ENCODE data around the gene RXRA. TPM values are rescaled to one million over a fixed set of nuclear protein-coding genes. Genes with fewer than 3 reads are reported as not detected.

RXRA gene
- total RNA-seq, 1 donor from 2014 or later, result 129 TPM

GRCh38 chr9:134336228-134336627 is 10.0 kb downstream of the RXRA start:
- DNase-seq (ENCODE audit: low spot score), result no peak

- DNase-seq (ENCODE audit: low spot score), result no peak
Measured at GRCh38 chr9:134336924-134337323, 10.7 kb downstream of the RXRA start.

DNA sequence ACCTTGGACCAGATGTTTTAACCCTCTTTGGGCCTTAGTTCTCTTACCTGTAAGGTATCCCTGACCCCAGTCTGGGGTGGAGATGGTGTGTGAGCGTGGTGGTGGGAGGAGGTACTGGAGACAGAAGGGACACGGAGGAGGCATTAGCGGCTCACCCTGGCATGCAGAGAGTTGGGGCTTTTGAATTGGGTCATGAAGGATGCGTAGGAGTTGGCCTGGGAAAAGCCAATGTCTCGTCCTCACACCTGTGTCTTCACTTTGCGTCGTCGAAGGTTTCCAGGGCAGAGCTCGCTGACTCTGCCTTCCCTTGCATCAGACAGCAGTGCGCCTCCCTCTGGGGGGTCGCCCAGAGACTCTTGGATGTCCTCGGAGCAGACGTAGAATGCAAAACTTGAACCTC is 11.2 kb downstream of the RXRA start:
- no peak for DNase-seq (ENCODE audit: low spot score)

- no peak for DNase-seq (ENCODE audit: low spot score)
Measured at GRCh38 chr9:134338394-134339182, 12.3 kb downstream of the RXRA start.

DNA sequence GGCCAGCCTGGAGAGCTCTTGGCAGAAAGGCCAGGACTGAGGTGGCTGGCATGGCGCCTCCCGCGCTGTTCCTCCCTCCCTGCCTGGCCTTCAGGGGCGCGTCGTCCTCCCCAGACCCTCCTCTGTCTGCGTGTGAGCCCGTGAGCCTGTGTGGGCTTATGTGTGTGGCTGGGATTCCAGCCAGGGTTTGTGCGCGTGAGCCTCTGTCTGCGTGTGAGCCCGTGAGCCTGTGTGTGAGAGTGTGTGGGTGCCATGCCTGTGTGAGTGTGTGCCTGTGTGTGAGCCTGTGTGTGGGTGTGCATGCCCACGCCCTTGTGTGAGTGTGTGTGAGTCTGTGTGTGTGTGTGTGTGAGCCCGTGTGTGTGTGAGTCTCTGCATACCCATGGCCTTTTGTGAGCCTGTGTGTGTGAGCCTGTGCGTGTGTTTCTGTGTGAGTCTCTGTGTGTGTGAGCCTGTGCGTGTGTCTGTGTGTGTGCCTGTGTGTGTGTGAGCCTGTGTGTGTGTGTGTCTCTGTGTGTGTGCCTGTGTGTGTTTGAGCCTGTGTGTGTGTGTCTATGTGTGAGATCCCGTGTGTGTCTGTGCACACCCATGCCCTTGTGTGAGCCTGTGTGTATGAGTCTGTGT is 13.0 kb downstream of the RXRA start:
- DNase-seq (ENCODE audit: low spot score), result no peak

DNA sequence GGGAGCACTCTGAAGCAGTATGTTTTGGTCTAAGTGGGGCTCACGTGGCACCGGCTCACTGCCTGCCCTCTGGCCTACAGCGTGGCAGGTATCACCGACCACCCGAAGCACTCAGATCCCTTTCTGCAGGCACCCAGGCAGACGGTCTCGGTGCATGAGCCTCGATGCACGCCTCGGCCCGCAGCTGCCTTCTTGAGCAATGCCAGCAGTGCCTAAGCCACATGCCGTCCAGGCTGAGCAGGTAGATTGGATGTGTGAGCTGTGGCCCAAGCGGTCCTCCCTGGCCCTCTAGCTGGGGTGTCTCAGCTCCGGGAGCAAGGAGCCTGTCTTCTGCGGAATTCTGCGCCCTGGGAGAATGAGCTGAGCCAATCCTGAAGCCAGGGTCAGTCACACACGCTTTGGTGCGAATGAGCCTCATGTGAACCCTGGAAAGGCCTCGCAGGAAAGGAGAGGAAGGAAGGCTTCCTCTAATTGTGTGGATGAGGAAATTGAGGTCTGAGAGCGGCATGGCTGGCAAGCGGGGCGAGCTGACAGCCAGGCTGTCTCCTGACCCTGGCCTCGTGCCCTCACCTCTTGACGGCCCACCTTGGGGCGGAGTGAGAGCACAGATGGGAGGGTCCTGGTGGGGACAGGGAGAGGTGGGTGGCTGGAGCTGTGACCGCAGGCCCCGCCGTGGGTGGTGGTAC is 14.4 kb downstream of the RXRA start:
- no peak for DNase-seq (ENCODE audit: low spot score)

GRCh38 chr9:134341306-134341705 is 15.1 kb downstream of the RXRA start:
- DNase-seq (ENCODE audit: low spot score), result no peak

GRCh38 chr9:134341929-134342745 is 15.9 kb downstream of the RXRA start:
- no peak for DNase-seq (ENCODE audit: low spot score)

DNA sequence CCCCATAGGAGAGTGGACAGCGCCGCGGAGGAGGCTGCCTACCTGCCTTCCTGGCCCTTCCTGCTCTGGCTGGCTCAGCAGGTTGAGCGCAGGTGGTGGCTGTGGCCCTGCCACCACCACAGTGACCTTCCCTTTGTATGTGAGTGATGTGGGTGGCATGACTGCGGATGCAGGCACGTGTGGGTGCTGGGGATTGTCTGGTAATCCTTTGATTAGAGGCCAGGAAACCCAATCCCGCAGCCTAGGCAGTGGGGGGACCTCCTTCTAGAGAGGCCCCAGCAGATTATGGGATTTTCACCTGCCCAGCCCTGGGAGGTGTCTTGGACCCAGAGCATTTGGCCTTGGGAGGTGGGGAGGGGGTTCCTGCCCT is 16.5 kb downstream of the RXRA start:
- DNase-seq (ENCODE audit: low spot score), result no peak

- no peak for DNase-seq (ENCODE audit: low spot score)
Measured at GRCh38 chr9:134343637-134344036, 17.4 kb downstream of the RXRA start.

GRCh38 chr9:134344068-134344799 is 18.0 kb downstream of the RXRA start:
- no peak for DNase-seq (ENCODE audit: low spot score)

DNA sequence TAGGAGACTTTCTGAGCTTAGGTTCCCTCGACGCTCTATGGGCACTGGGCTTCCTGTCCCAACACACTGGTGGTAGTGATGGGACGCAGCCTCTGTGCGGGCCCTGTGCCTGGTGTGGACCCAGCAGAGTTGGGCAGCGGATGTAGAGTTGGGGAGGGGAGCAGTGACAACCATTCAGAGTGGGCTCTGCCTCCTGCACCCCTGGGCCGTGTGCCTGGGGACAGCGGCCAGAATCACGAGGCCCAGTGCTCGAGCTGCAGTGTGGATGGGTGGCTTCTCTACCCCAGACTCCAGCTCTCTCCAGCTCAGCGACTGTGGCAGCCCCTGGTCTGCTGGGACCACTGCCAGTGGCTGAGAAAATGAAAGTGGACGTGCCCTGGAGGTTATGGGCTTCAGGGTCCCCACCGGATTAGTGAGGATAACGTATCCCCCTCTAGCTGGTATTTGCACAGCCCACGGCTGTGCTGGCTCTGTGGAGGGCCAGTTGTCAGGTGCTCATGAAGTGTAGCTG is 18.6 kb downstream of the RXRA start:
- no peak for DNase-seq (ENCODE audit: low spot score)

DNA sequence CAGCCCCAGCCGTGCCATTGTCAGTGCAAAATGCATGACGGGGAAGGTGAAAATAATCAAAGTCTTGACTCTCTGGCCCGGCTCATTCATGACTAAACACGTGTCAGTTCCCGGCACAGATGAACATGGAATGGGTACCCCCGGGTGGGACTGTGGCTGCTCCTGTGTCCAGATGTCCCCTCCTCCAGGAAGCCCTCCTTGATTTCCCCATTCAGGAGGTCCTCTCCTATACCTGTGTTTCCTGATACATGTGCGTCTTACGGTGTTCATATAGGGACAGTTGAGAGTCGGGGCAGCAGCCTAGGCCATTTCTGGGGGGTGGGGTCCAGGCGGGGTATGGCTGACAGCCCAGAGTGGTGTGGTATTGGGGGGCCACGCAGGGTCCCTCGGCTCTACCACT is 19.5 kb downstream of the RXRA start:
- no peak for DNase-seq (ENCODE audit: low spot score)

GRCh38 chr9:134346151-134346550 is 19.9 kb downstream of the RXRA start:
- no peak for DNase-seq (ENCODE audit: low spot score)

DNA sequence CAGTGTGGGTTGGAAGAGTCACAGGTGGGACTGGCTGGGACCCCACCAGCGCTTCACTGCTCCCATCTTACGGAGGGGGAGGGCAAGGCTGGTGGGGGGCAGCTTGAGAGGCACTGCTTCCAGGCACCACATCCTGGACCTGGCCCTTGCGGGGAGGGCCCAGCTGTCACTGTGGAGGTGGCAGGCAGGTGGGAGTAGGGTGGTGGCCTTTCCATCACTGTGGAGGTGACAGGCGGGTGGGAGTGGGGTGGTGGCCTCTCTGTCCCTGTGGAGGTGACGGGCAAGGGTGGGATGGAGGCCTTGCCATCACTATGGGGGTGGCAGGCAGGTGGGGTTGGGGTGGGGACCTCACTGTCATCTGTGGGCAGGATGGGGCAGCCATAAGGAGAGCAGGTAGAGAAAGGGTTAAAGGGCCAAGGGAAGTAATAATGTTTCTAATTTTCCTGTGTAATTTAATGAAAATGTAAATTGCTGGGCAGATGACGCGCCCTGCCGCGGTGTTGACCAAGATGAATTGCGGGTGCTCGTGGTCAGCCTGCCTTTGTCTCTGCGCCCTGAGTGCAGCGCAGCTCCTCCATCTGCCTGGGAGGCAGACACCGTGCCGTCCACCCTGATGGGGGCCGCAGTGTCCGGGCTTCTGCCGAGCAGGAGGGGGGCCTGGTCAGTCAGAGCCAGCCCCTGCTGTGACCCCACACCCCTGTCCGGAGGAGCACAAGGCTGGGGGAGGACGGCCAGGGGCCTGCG is 20.8 kb downstream of the RXRA start:
- DNase-seq (ENCODE audit: low spot score), result no peak

GRCh38 chr9:134347996-134348395 is 21.7 kb downstream of the RXRA start:
- no peak for DNase-seq (ENCODE audit: low spot score)

GRCh38 chr9:134348404-134349155 is 22.3 kb downstream of the RXRA start:
- DNase-seq (ENCODE audit: low spot score), result no peak

GRCh38 chr9:134349936-134350335 is 23.7 kb downstream of the RXRA start:
- DNase-seq (ENCODE audit: low spot score), result no peak

DNA sequence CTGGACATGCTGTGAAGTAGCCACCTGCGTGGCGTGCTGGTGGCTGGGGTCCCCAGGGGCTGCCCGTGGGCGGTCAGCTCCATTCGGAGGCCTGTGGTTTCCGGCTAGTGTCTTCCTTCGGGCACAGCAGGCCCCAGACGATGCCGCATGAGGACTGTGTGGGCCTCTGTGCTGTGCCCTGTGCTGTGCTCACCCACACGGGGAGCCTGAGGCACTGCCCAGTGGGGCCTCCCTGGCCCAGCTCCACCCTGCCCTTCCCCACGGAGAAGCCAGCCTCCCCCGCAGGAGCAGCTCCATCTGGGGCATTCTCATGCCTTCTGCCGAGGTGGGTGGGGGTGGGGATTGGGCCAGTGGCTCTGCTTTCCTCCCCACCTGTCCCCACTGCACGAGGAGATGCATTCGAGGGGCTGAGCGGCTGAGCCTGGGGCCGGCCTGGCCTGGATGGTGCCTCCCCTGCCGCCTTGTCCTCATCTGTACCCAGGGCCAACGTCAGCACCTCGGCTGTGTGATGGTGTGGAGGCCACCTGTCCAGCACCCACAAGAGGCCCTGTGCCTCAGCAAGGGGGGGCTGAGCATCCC is 24.2 kb downstream of the RXRA start:
- DNase-seq (ENCODE audit: low spot score), result no peak
